Sigmoid colon (tissue), 7 donors: ENCODE measurements around the gene MAP1LC3B2. TPM values are rescaled to one million over a fixed set of nuclear protein-coding genes. Genes with fewer than 3 reads are reported as not detected.

ENCODE experiments used
- DNase-seq: peaks from one replicate; pipeline ENCODE4 v3.0.0-alpha.2; 2019
- H3K27ac ChIP-seq, 4 donors: fragments of 200-600 bp; sonication (generic); one replicate each; pipeline ENCODE4 v1.5.1; 2016 to 2019; ENCODE audit warnings: mild to moderate bottlenecking in 1 of 4
- H3K27me3 ChIP-seq, 3 donors: fragments of 200-600 bp; sonication (generic); one replicate each; pipeline ENCODE4 v1.5.1; 2019; ENCODE audit warnings: mild to moderate bottlenecking in 1 of 3
- H3K36me3 ChIP-seq, 4 donors: fragments of 200-600 bp; sonication (generic); one replicate each; pipeline ENCODE4 v1.5.1; 2016 to 2019
- H3K4me1 ChIP-seq, 4 donors: fragments of 200-600 bp; sonication (generic); one replicate each; pipeline ENCODE4 v1.5.1; 2017 to 2019
- H3K4me3 ChIP-seq, 4 donors: fragments of 200-600 bp; sonication (generic); one replicate each; pipeline ENCODE4 v1.5.1; 2017 to 2019; ENCODE audit warnings: mild to moderate bottlenecking in 2 of 4, moderate library complexity in 1 of 4
- H3K9me3 ChIP-seq, 4 donors: fragments of 200-600 bp in 3 of 4; sonication (generic) in 3 of 4; one replicate each; pipeline versions ENCODE4 v1.5.1 to v1.6.1; 2013 to 2019
- EP300 ChIP-seq, 4 donors: sonication (generic); formaldehyde crosslinking; IDR thresholded peaks; one replicate each; pipeline ENCODE4 v1.6.1; 2017; ENCODE audit warnings: antibody characterized with exemption in 4 of 4
- POLR2A ChIP-seq, 2 donors: fragments of 450-650 bp; IDR thresholded peaks; one replicate each; pipeline ENCODE4 v1.6.1; 2016; ENCODE audit warnings: antibody characterized with exemption in 2 of 2, mild to moderate bottlenecking in 2 of 2, moderate library complexity in 2 of 2
- POLR2AphosphoS5 ChIP-seq, 4 donors: sonication (generic); formaldehyde crosslinking; IDR thresholded peaks; one replicate each; pipeline ENCODE4 v1.6.1; 2017; ENCODE audit warnings: antibody characterized with exemption in 4 of 4
- WGBS, 2 donors: extraction: QIAGEN DNeasy Blood & Tissue Kit; methylation state at CpG; one replicate each; pipeline ENCODE4 v1.1.7; 2013; 5-methylcytosine and 5-hydroxymethylcytosine counted together
- intact Hi-C: fragments of 100-400 bp; cut with DNase I; formaldehyde crosslinking; loops from one replicate; pipeline ENCODE4 v1.15.1; 2023
- polyA plus RNA-seq, 3 donors: library from polyadenylated mRNA; stranded (reverse); fragments of 200-250 nt; gene quantifications; one replicate each; pipeline ENCODE4 v1.2.3, GENCODE V29; 2013
- total RNA-seq, 4 donors: library from RNA; depleted of rRNA; stranded (reverse); fragments of >200 nt; gene quantifications; one replicate each; pipeline ENCODE4 v1.1.0, GENCODE V29; 2016
- TF ChIP-seq, protein P1 (sequence below), 4 experiments: fragments of 450-650 bp in 3 of 4; fragments of 200-600 bp in 1 of 4; IDR thresholded peaks; one replicate each; pipeline ENCODE4 v1.5.1; 2016 to 2019; ENCODE audit warnings: antibody characterized with exemption in 4 of 4, mild to moderate bottlenecking in 3 of 4, moderate library complexity in 2 of 4
- donor health status: healthy with polysubstance abuse.
- donor health status: Bipolar disorder and iron deficiency.
- donor health status: healthy.

MAP1LC3B2 gene
- total and polyA plus RNA-seq, 7 donors = 0.90 to 6.2 (median 2.9) TPM; not detected in 3

DNA sequence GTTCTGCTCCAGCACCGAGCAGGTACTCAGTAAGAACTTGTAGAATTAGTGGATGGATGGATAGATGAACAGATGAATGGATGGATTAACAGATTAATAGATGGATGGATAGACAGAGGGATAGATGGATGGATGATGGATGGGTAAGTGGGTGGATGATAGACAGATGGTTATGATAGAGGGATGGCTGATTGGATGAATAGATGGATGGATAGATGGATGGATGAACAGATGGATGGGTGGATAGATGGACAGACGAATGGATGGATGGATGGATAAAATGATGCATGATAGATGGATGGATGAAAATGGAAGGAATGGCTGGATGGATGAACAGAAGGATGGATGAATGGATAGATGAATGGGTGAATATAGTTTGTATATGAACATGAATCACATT is 8.0 kb upstream of the MAP1LC3B2 start:
- TF ChIP-seq EP300 (IDR thresholded peaks at IDR 0.05) (no peak), POLR2AphosphoS5 (IDR thresholded peaks at IDR 0.05) (no peak), POLR2A (IDR thresholded peaks at IDR 0.05) (no peak)
- TF ChIP-seq, protein P1, sequence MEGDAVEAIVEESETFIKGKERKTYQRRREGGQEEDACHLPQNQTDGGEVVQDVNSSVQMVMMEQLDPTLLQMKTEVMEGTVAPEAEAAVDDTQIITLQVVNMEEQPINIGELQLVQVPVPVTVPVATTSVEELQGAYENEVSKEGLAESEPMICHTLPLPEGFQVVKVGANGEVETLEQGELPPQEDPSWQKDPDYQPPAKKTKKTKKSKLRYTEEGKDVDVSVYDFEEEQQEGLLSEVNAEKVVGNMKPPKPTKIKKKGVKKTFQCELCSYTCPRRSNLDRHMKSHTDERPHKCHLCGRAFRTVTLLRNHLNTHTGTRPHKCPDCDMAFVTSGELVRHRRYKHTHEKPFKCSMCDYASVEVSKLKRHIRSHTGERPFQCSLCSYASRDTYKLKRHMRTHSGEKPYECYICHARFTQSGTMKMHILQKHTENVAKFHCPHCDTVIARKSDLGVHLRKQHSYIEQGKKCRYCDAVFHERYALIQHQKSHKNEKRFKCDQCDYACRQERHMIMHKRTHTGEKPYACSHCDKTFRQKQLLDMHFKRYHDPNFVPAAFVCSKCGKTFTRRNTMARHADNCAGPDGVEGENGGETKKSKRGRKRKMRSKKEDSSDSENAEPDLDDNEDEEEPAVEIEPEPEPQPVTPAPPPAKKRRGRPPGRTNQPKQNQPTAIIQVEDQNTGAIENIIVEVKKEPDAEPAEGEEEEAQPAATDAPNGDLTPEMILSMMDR (IDR thresholded peaks at IDR 0.05) = no peak
- Histone ChIP-seq H3K4me3 (no peak overlapping the region), H3K9me3 (no peaks in the 10 kb centered on the region), H3K27me3 (no peaks in the 10 kb centered on the region), H3K27ac (no peak overlapping the region), H3K4me1 (peaks cover 0 to 11% (median 3%) of the 10 kb centered on the region in 4 donors), H3K36me3 (no peaks in the 10 kb centered on the region)
- intact Hi-C loops = loop anchor here (5.0 kb wide), 1 partner anchor 36 kb away; no protein-coding TSS in a partner anchor
- DNase-seq = no peak
- 71 to 96% methylated on average over 2 of the region's 2 CpGs for WGBS, 2 donors

DNA sequence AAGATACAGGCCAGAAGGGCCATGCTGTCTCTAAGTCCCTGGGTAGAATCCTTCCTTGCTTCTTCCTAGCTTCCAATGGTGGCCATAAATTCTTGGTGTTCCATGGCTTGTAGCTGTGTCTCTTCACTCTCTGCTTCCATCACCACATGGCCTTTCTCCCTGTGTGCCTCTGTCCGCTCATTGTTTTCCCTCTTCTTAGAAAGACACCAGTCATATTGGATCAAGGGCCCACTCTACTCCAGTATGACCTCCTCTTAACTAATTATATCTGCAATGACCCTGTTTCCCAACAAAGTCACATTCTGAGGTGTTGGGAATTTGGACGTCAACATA is 7.6 kb upstream of the MAP1LC3B2 start:
- no peaks in the 10 kb centered on the region for H3K9me3 ChIP-seq
- no peaks in the 10 kb centered on the region for H3K27me3 ChIP-seq
- no peaks in the 10 kb centered on the region for H3K36me3 ChIP-seq
- TF ChIP-seq POLR2AphosphoS5 (IDR thresholded peaks at IDR 0.05) (no peak), POLR2A (IDR thresholded peaks at IDR 0.05) (no peak), EP300 (IDR thresholded peaks at IDR 0.05) (no peak)
- TF ChIP-seq, protein P1 (IDR thresholded peaks at IDR 0.05) = no peak
- no peak overlapping the region for H3K4me3 ChIP-seq
- 94 to 96% methylated on average over 2 of the region's 2 CpGs for WGBS, 2 donors
- H3K27ac ChIP-seq = no peak overlapping the region
- DNase-seq = no peak
- peaks cover 0 to 11% (median 3%) of the 10 kb centered on the region in 4 donors for H3K4me1 ChIP-seq
- intact Hi-C loops = loop anchor here (5.0 kb wide), 1 partner anchor 36 kb away; no protein-coding TSS in a partner anchor

DNA sequence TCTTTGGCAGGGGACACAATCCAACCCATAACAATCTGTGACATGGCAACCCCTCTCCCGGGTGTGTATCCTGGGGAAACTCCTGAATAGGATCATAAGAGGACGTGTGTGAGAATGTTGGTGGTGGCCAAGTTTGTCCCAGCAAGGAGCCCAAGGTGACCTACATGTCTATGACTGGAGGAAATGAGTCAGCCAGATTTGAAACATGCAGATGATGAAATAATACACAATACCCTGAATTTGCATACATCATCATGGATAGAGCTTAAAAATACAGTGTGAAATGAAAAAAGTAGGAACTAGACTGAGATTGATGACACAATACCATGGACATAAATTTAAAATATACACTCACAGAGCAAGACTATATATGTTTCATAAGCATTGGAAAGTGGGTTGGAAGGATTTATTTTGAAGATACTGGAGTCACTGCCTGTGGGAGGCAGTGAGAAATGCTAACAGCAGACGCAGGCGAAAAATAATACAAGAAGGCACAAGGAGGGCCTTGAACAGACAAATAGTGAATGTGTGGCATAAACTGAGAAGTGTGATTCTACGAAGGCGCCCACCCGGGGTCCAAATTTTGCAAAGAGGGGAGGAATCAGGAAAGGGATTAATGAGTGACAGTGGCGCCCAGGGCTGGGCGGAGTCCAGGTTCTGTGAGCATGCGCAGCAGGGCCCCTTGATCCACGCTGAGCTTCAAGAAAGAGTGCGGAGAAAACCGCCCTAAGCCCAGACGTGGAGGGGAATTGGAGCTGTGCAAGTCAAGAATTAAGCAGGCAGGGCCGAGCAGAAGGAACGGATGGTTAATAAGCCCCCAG is 7.0 kb upstream of the MAP1LC3B2 start:
- 94% methylated on average over 16 of the region's 16 CpGs for WGBS, 2 donors
- no peaks in the 10 kb centered on the region for H3K27me3 ChIP-seq
- H3K4me3 ChIP-seq = no peak overlapping the region
- TF ChIP-seq, protein P1 (IDR thresholded peaks at IDR 0.05) = no peak
- TF ChIP-seq POLR2A (IDR thresholded peaks at IDR 0.05) = no peak
- no peak for TF ChIP-seq POLR2AphosphoS5 (IDR thresholded peaks at IDR 0.05)
- TF ChIP-seq EP300 (IDR thresholded peaks at IDR 0.05) = no peak
- no peak for DNase-seq
- no peaks in the 10 kb centered on the region for H3K36me3 ChIP-seq
- peaks cover 0 to 11% (median 3%) of the 10 kb centered on the region in 4 donors for H3K4me1 ChIP-seq
- no peak overlapping the region for H3K27ac ChIP-seq
- intact Hi-C loops = loop anchor here (5.0 kb wide), 1 partner anchor 35 kb away; no protein-coding TSS in a partner anchor
- no peaks in the 10 kb centered on the region for H3K9me3 ChIP-seq

DNA sequence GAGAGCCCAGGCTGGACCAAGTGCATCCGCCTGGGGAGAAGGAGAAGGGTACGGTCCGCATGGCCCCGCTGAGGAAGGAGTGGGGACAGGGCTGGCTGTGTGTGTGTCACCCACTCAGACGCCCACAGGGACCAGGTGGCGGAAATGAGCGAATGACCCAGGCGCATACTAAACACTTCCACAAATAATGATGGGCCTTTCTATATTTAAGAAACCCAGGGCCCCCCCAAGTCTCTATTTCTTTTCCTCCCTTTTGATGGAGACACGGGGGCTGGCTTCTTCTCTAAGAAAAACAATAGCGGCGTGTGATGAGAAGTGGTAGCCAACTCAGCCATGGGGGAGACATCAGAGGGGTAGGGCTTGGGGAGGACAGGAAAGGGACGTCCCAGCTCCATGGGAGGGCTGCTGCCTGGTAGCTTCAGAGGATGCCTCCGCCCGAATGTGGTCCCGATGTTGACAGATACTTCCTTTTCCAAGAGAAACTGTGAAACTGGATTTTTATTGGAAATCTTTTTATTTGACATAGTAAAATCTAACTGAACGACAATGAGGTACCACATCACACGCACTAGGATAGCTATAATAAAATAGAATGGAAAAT is 6.3 kb upstream of the MAP1LC3B2 start:
- Histone ChIP-seq H3K4me1 (peaks cover 0 to 8% (median 3%) of the 10 kb centered on the region in 4 donors), H3K36me3 (no peaks in the 10 kb centered on the region), H3K27ac (no peak overlapping the region), H3K27me3 (no peaks in the 10 kb centered on the region), H3K4me3 (no peak overlapping the region), H3K9me3 (no peaks in the 10 kb centered on the region)
- TF ChIP-seq POLR2AphosphoS5 (IDR thresholded peaks at IDR 0.05) (no peak), POLR2A (IDR thresholded peaks at IDR 0.05) (no peak), EP300 (IDR thresholded peaks at IDR 0.05) (no peak)
- TF ChIP-seq, protein P1 (IDR thresholded peaks at IDR 0.05) = no peak
- WGBS, 2 donors = 89 to 95% methylated on average over 17 of the region's 17 CpGs
- intact Hi-C loops = loop anchor here (5.0 kb wide), 1 partner anchor 34 kb away; no protein-coding TSS in a partner anchor
- no peak for DNase-seq
